ENCODE measurements around the gene KAZN. TPM values are rescaled to one million over a fixed set of nuclear protein-coding genes. Genes with fewer than 3 reads are reported as not detected.

Gene KAZN
- total RNA-seq, 2 donors from 2014 or later, result 0.22 to 0.74 TPM

- H3K4me3 Mint-ChIP-seq, result no peak overlapping the region
- H3K9me3 Mint-ChIP-seq, result no peaks in the 10 kb centered on the region
- H3K36me3 Mint-ChIP-seq (ENCODE audit: low read depth), result no peaks in the 10 kb centered on the region
These were observed 126.8 kb downstream of the KAZN start for GRCh38 chr1:14725238-14725637.

GRCh38 chr1:14725695-14726094, 127.2 kb downstream of the KAZN start:
- H3K27me3 Mint-ChIP-seq, result peaks cover 10% of the 10 kb centered on the region
- H3K27ac Mint-ChIP-seq, result no peak overlapping the region
- no peak overlapping the region for H3K4me3 Mint-ChIP-seq
- ATAC-seq (replicated peaks), result no peak
- H3K4me1 Mint-ChIP-seq, result no peaks in the 10 kb centered on the region
- no peaks in the 10 kb centered on the region for H3K9me3 Mint-ChIP-seq
- H3K36me3 Mint-ChIP-seq (ENCODE audit: low read depth), result no peaks in the 10 kb centered on the region

More at GRCh38 chr1:14725238-14725637, 126.8 kb downstream of the KAZN start:
- Mint-ChIP-seq H3K27me3 (peaks cover 10% of the 10 kb centered on the region), H3K27ac (no peak overlapping the region), H3K4me1 (no peaks in the 10 kb centered on the region)
- ATAC-seq (replicated peaks), result no peak

- H3K4me3 Mint-ChIP-seq, result no peak overlapping the region
- no peak overlapping the region for H3K27ac Mint-ChIP-seq
- no peak for ATAC-seq (replicated peaks)
- H3K36me3 Mint-ChIP-seq (ENCODE audit: low read depth), result no peaks in the 10 kb centered on the region
- no peaks in the 10 kb centered on the region for H3K9me3 Mint-ChIP-seq
- H3K27me3 Mint-ChIP-seq, result peaks cover 10% of the 10 kb centered on the region
- H3K4me1 Mint-ChIP-seq, result no peaks in the 10 kb centered on the region
These were observed 128.1 kb downstream of the KAZN start for GRCh38 chr1:14726606-14727005.

- Mint-ChIP-seq H3K36me3 (ENCODE audit: low read depth) (no peaks in the 10 kb centered on the region), H3K27me3 (peaks cover 10% of the 10 kb centered on the region), H3K4me3 (no peak overlapping the region), H3K4me1 (no peaks in the 10 kb centered on the region), H3K27ac (no peak overlapping the region), H3K9me3 (no peaks in the 10 kb centered on the region)
- no peak for ATAC-seq (replicated peaks)
These were observed 130.0 kb downstream of the KAZN start for GRCh38 chr1:14728516-14728915.

GRCh38 chr1:14732728-14733047, 134.2 kb downstream of the KAZN start:
- Mint-ChIP-seq H3K27me3 (peaks cover 15% of the 10 kb centered on the region), H3K27ac (no peak overlapping the region), H3K36me3 (ENCODE audit: low read depth) (no peaks in the 10 kb centered on the region), H3K4me1 (no peaks in the 10 kb centered on the region), H3K4me3 (no peak overlapping the region), H3K9me3 (no peaks in the 10 kb centered on the region)
- ATAC-seq (replicated peaks), result no peak

GRCh38 chr1:14733048-14733778, 134.7 kb downstream of the KAZN start:
- H3K36me3 Mint-ChIP-seq (ENCODE audit: low read depth), result no peaks in the 10 kb centered on the region
- no peaks in the 10 kb centered on the region for H3K4me1 Mint-ChIP-seq
- no peak for ATAC-seq (replicated peaks)
- no peak overlapping the region for H3K4me3 Mint-ChIP-seq
- H3K27ac Mint-ChIP-seq, result no peak overlapping the region
- H3K27me3 Mint-ChIP-seq, result peaks cover 15% of the 10 kb centered on the region
- no peaks in the 10 kb centered on the region for H3K9me3 Mint-ChIP-seq

- H3K4me1 Mint-ChIP-seq, result no peaks in the 10 kb centered on the region
- H3K36me3 Mint-ChIP-seq (ENCODE audit: low read depth), result no peaks in the 10 kb centered on the region
- H3K4me3 Mint-ChIP-seq, result no peak overlapping the region
- H3K27me3 Mint-ChIP-seq, result peaks cover 15% of the 10 kb centered on the region
- no peaks in the 10 kb centered on the region for H3K9me3 Mint-ChIP-seq
- H3K27ac Mint-ChIP-seq, result no peak overlapping the region
- ATAC-seq (replicated peaks), result no peak
These were observed 135.3 kb downstream of the KAZN start for GRCh38 chr1:14733779-14734140.

GRCh38 chr1:14735841-14736240, 137.4 kb downstream of the KAZN start:
- no peaks in the 10 kb centered on the region for H3K9me3 Mint-ChIP-seq
- H3K27ac Mint-ChIP-seq, result no peak overlapping the region
- ATAC-seq (replicated peaks), result no peak
- no peak overlapping the region for H3K4me3 Mint-ChIP-seq
- no peaks in the 10 kb centered on the region for H3K4me1 Mint-ChIP-seq
- H3K27me3 Mint-ChIP-seq, result peaks cover 26% of the 10 kb centered on the region
- H3K36me3 Mint-ChIP-seq (ENCODE audit: low read depth), result no peaks in the 10 kb centered on the region

GRCh38 chr1:14737561-14738094, 139.1 kb downstream of the KAZN start:
- no peak for ATAC-seq (replicated peaks)
- Mint-ChIP-seq H3K9me3 (no peaks in the 10 kb centered on the region), H3K4me1 (no peaks in the 10 kb centered on the region), H3K27me3 (peaks cover 35% of the 10 kb centered on the region), H3K36me3 (ENCODE audit: low read depth) (no peaks in the 10 kb centered on the region), H3K27ac (no peak overlapping the region), H3K4me3 (no peak overlapping the region)

GRCh38 chr1:14738235-14738634, 139.8 kb downstream of the KAZN start:
- H3K4me3 Mint-ChIP-seq, result no peak overlapping the region
- no peaks in the 10 kb centered on the region for H3K4me1 Mint-ChIP-seq
- no peak overlapping the region for H3K27ac Mint-ChIP-seq
- no peak for ATAC-seq (replicated peaks)
- H3K36me3 Mint-ChIP-seq (ENCODE audit: low read depth), result no peaks in the 10 kb centered on the region
- no peaks in the 10 kb centered on the region for H3K9me3 Mint-ChIP-seq
- peaks cover 39% of the 10 kb centered on the region for H3K27me3 Mint-ChIP-seq

GRCh38 chr1:14738647-14739046, 140.2 kb downstream of the KAZN start:
- H3K9me3 Mint-ChIP-seq, result no peaks in the 10 kb centered on the region
- H3K36me3 Mint-ChIP-seq (ENCODE audit: low read depth), result no peaks in the 10 kb centered on the region
- H3K27ac Mint-ChIP-seq, result no peak overlapping the region
- no peak for ATAC-seq (replicated peaks)
- peaks cover 39% of the 10 kb centered on the region for H3K27me3 Mint-ChIP-seq
- no peaks in the 10 kb centered on the region for H3K4me1 Mint-ChIP-seq
- H3K4me3 Mint-ChIP-seq, result no peak overlapping the region

- H3K36me3 Mint-ChIP-seq (ENCODE audit: low read depth), result no peaks in the 10 kb centered on the region
- H3K4me3 Mint-ChIP-seq, result no peak overlapping the region
- H3K4me1 Mint-ChIP-seq, result no peaks in the 10 kb centered on the region
- no peaks in the 10 kb centered on the region for H3K9me3 Mint-ChIP-seq
- no peak for ATAC-seq (replicated peaks)
- H3K27me3 Mint-ChIP-seq, result peaks cover 39% of the 10 kb centered on the region
- H3K27ac Mint-ChIP-seq, result no peak overlapping the region
These were observed 140.8 kb downstream of the KAZN start for GRCh38 chr1:14739082-14739832.

GRCh38 chr1:14740016-14740415, 141.5 kb downstream of the KAZN start:
- Mint-ChIP-seq H3K36me3 (ENCODE audit: low read depth) (no peaks in the 10 kb centered on the region), H3K4me1 (no peaks in the 10 kb centered on the region), H3K27me3 (peaks cover 39% of the 10 kb centered on the region), H3K9me3 (no peaks in the 10 kb centered on the region), H3K4me3 (no peak overlapping the region), H3K27ac (no peak overlapping the region)
- ATAC-seq (replicated peaks), result no peak

- H3K27me3 Mint-ChIP-seq, result peaks cover 31% of the 10 kb centered on the region
- ATAC-seq (replicated peaks), result no peak
- no peak overlapping the region for H3K27ac Mint-ChIP-seq
- H3K9me3 Mint-ChIP-seq, result no peaks in the 10 kb centered on the region
- H3K4me3 Mint-ChIP-seq, result no peak overlapping the region
- H3K36me3 Mint-ChIP-seq (ENCODE audit: low read depth), result no peaks in the 10 kb centered on the region
- no peaks in the 10 kb centered on the region for H3K4me1 Mint-ChIP-seq
These were observed 142.6 kb downstream of the KAZN start for GRCh38 chr1:14741082-14741481.

GRCh38 chr1:14741532-14741931, 143.0 kb downstream of the KAZN start:
- Mint-ChIP-seq H3K4me3 (no peak overlapping the region), H3K27ac (no peak overlapping the region), H3K4me1 (no peaks in the 10 kb centered on the region), H3K27me3 (peaks cover 31% of the 10 kb centered on the region), H3K9me3 (no peaks in the 10 kb centered on the region), H3K36me3 (ENCODE audit: low read depth) (no peaks in the 10 kb centered on the region)
- no peak for ATAC-seq (replicated peaks)
